GM12878 (cell line): Measurements from ENCODE around the gene SLC35D2. TPM values are rescaled to one million over a fixed set of nuclear protein-coding genes. Genes with fewer than 3 reads are reported as not detected.

Source experiments
- ATF2 ChIP-seq: IDR thresholded peaks from 2 replicates; pipeline ENCODE4 v1.6.1; 2012; ENCODE audit warnings: low read length, inconsistent platforms
- BCL11A ChIP-seq: IDR thresholded peaks from 2 replicates; pipeline ENCODE4 v1.6.1; 2011; ENCODE audit warnings: low read depth, low read length
- CBX3 ChIP-seq: fragments of 200-600 bp; sonication (generic); IDR thresholded peaks from 2 replicates; pipeline ENCODE4 v1.6.1; 2016; ENCODE audit warnings: low read depth, borderline replicate concordance
- CHD4 ChIP-seq: fragments of 200-600 bp; sonication (generic); IDR thresholded peaks from 2 replicates; pipeline ENCODE4 v1.6.1; 2016; ENCODE audit warnings: mild to moderate bottlenecking
- CREM ChIP-seq: IDR thresholded peaks from 2 replicates; pipeline ENCODE4 v1.6.1; 2014; ENCODE audit warnings: antibody characterized with exemption, low read depth
- HCFC1 ChIP-seq: fragments of 150-350 bp; IDR thresholded peaks from 2 replicates; pipeline ENCODE4 v1.6.1; 2014; ENCODE audit warnings: low read length
- IKZF2 ChIP-seq, 2 experiments: fragments of 450-650 bp; IDR thresholded peaks; 2 replicates each; pipeline ENCODE4 v1.6.1; 2017; ENCODE audit warnings: mild to moderate bottlenecking in 2 of 2, moderate library complexity in 2 of 2
- JUNB ChIP-seq: IDR thresholded peaks from 2 replicates; pipeline ENCODE4 v1.6.1; 2016; ENCODE audit warnings: antibody characterized with exemption, mild to moderate bottlenecking
- JUND ChIP-seq: IDR thresholded peaks from 2 replicates; pipeline ENCODE4 v1.6.1; 2012; ENCODE audit warnings: low read depth, mild to moderate bottlenecking, low read length, improper control_type of control experiment, moderate library complexity
- MEF2B ChIP-seq: fragments of 450-650 bp; IDR thresholded peaks from 2 replicates; pipeline ENCODE4 v1.6.1; 2018; ENCODE audit warnings: mild to moderate bottlenecking, moderate library complexity; ENCODE audit not compliant: partially characterized antibody, poor library complexity, severe bottlenecking
- MYC ChIP-seq: IDR thresholded peaks from 2 replicates; pipeline ENCODE4 v1.6.1; 2011; ENCODE audit warnings: mild to moderate bottlenecking, low read length, moderate library complexity, inconsistent platforms; ENCODE audit not compliant: insufficient read depth, insufficient replicate concordance, insufficient read length, severe bottlenecking
- NR2C1 ChIP-seq: fragments of 450-650 bp; IDR thresholded peaks from 2 replicates; pipeline ENCODE4 v1.6.1; 2017; ENCODE audit warnings: antibody characterized with exemption, mild to moderate bottlenecking, moderate library complexity
- RAD51 ChIP-seq: fragments of 450-650 bp; IDR thresholded peaks from 2 replicates; pipeline ENCODE4 v1.6.1; 2016; ENCODE audit warnings: moderate library complexity, mild to moderate bottlenecking, inconsistent platforms
- RELB ChIP-seq: fragments of 450-650 bp; IDR thresholded peaks from 2 replicates; pipeline ENCODE4 v1.6.1; 2017; ENCODE audit warnings: low read depth, mild to moderate bottlenecking, moderate library complexity
- SMC3 ChIP-seq: IDR thresholded peaks from 2 replicates; pipeline ENCODE4 v1.6.1; 2011; ENCODE audit warnings: low read length, improper control_type of control experiment, borderline replicate concordance
- SUZ12 ChIP-seq: fragments of 200-600 bp; sonication (generic); IDR thresholded peaks from one replicate; pipeline ENCODE4 v1.6.1; 2018; ENCODE audit warnings: antibody characterized with exemption, mild to moderate bottlenecking; ENCODE audit not compliant: unreplicated experiment
- USF1 ChIP-seq: IDR thresholded peaks from 2 replicates; pipeline ENCODE4 v1.6.1; 2011; ENCODE audit warnings: borderline replicate concordance, low read depth, mild to moderate bottlenecking, moderate library complexity, mixed read lengths, low read length; ENCODE audit not compliant: insufficient read depth; ENCODE audit errors: extremely low read length
- ZSCAN29 ChIP-seq: fragments of 450-650 bp; IDR thresholded peaks from 2 replicates; pipeline ENCODE4 v1.6.1; 2017; ENCODE audit warnings: mild to moderate bottlenecking, moderate library complexity
- polyA plus RNA-seq, 11 experiments: library from polyadenylated mRNA; depleted of rRNA in 4 of 11; unstranded in 6 of 11; stranded (reverse) in 5 of 11; fragments of >200 nt; fragmentation: Nextera tagmentation in 4 of 11; fragmentation: Illumina TruSeq in 1 of 11; extraction: Ambion mirVana in 4 of 11; extraction: Trizol in 1 of 11; gene quantifications; 1 replicate in 1 of 11; 2 replicates in 10 of 11; pipeline versions ENCODE4 v1.2.1 to v1.2.3, GENCODE V29; 2011 to 2016; ENCODE audit warnings: inconsistent platforms in 2 of 11, missing spikeins in 2 of 11, low read depth in 1 of 11
- total RNA-seq, 4 experiments: library from RNA; depleted of rRNA in 3 of 4; stranded (reverse); fragments of >200 nt in 3 of 4; fragmentation: Illumina TruSeq in 1 of 4; extraction: Trizol in 1 of 4; gene quantifications; 2 replicates each; pipeline versions ENCODE4 v1.2.1 to v1.2.3, GENCODE V29; 2013 to 2021

SLC35D2 gene
- total and polyA plus RNA-seq, 10 of the 15 experiments (the other 5 are each of a cell fraction or from before 2014, with no cell fraction given) = 0.64 to 6.3 (median 3.5) TPM

GRCh38 chr9:96412174-96412913 lies 28.8 kb upstream of the SLC35D2 start (continued):
- TF ChIP-seq RAD51 = peak; percentile 77
- peak; percentile 55 for TF ChIP-seq JUNB
- no peak for TF ChIP-seq ATF2
- TF ChIP-seq NR2C1 = no peak
- TF ChIP-seq CREM = no peak
- no peak for TF ChIP-seq USF1
- TF ChIP-seq MEF2B = peak; percentile 77
- no peak for TF ChIP-seq BCL11A
- peak; percentile 24 to 27; a peak in 1 of 4 replicates for TF ChIP-seq IKZF2 (IDR thresholded peaks at IDR 0.05)
- no peak for TF ChIP-seq SUZ12
- TF ChIP-seq ZSCAN29 = no peak
- TF ChIP-seq SMC3 = no peak
- peak; percentile 51; the same call in 1 of the 2 replicates for TF ChIP-seq RELB
- 0 out of 2 replicates have a peak, but pooled peaks have one; percentile 27 for TF ChIP-seq JUND
- TF ChIP-seq MYC = no peak
- no peak for TF ChIP-seq CHD4
- no peak for TF ChIP-seq HCFC1
- TF ChIP-seq CBX3 = no peak
